GM21717 (cell line): ENCODE data around the gene SPRR2A.
"Not testable (repeated sequence)": the region's sequence is repeated elsewhere in the genome, so short reads cannot be mapped to it uniquely, and the experiment has no call there.

Experiments
- ATAC-seq: cut with Tn5 transposase; IDR thresholded peaks from one replicate; pipeline ENCODE4 v1.9.1; 2021; ENCODE audit warnings: mild to moderate bottlenecking, moderate library complexity; ENCODE audit not compliant: unreplicated experiment

SPRR2A gene

DNA sequence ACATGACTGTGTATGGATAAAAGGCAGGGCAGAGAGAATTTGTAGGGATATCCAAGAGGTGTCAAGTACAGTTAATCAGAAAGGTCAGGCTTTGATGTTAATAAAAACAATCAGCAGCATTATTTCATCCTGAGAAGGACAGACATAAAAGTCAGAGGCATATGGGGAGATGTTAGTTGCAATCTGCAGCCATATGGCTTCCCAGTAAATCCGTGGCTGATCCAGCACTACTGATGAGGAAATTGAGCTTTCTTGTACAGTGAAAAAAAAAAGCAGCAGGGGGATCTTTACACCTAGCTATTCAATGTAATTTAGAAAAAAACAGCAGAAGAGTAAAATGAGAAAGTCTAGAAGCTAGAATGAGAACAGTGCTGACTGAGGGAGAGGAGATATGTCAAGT lies 28.5 kb downstream of the SPRR2A start:
- no peak for ATAC-seq

DNA sequence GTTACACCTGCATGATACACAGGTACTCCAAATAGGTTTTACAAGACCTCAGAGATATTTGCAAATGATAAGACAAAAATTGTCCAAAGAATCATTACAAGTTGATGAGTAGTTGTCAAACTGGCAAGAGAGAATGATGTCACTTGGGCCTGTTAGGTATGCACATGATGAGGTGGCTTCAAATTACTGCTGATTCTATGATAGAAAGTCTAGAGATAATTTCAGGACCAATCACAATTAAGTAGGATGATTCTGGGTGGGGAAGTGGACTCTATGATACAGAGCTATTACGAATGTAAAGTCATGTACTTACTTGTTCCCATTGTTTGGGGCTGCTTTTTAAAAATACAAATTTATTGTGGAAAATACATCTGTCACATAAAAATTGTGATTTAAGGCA lies 31.5 kb downstream of the SPRR2A start:
- ATAC-seq: no peak

DNA sequence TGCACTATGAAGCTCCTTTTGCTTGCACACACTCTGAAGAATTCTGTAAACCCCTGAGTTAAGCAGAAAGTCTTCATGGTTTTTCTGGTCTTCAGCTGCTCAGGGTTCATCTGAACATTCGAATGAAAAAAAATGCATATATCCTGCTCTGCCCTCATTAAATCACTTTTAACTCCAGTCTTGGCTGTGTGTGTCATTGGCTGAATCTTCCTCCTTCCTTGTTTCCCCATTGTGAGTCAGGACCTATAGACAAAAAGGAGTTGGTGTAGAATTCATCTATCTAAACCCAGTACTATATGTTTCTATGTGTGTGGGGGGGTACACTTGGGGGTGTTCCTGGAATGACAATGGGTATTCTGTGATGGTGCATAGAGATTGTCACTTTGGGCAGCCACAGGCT lies 32.9 kb downstream of the SPRR2A start:
- ATAC-seq: no peak

DNA sequence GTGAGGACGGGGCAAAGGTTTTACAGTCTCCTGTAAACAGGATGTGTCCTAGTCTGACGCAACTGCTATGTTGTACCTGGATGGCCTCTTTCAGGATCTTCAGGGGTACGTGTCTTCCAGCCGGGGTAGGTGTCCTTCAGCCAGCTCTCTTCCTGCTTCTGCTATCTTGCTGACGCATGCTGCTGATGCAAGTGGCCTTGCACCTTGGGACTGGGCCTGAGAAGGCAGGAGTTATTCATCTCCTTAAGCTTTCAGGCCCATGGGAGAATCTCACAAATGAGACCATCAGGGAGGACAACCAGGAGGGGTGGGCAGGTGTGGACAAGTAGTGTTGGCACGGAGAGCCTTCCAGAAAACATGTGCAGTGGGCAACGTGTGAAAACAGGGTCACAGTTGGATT lies 34.2 kb downstream of the SPRR2A start:
- no peak for ATAC-seq

DNA sequence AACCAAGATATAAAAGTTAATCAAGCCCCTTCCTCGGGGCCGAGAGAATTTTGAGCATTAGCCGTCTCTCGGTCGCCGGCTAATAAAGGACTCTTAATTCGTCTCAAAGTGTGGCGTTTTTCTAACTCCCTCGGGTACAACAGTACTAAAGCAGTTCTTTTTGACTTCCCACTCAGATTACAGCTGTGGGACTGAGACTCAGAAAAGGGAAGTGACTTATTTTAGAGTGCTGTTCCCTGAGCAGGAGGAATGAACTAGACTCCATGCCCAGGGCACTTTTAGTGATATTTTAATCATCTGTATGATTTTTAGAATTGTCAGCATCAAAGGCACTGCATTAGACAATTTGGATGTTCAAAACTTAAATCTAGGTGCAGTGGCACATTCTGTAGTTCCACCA lies 35.0 kb downstream of the SPRR2A start:
- not testable (repeated sequence) for ATAC-seq

DNA sequence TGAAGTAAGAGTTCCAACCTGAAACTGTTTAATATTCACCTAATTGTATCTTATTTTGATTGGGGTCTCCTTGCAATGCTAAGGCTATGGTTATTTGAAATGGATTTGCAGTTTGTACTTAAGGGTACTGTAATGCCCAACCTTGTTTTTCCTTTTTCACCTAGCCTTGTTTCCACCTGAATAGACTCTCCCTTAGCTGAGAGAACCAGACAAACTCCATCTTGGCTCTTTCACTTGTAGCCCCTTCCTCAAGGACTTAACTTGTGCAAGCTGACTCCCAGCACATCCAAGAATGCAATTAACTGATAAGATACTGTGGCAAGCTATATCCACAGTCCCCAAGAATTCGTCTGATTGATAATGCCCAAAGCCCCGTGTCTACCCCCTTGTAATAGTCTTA lies 35.5 kb downstream of the SPRR2A start:
- ATAC-seq: not testable (repeated sequence)

DNA sequence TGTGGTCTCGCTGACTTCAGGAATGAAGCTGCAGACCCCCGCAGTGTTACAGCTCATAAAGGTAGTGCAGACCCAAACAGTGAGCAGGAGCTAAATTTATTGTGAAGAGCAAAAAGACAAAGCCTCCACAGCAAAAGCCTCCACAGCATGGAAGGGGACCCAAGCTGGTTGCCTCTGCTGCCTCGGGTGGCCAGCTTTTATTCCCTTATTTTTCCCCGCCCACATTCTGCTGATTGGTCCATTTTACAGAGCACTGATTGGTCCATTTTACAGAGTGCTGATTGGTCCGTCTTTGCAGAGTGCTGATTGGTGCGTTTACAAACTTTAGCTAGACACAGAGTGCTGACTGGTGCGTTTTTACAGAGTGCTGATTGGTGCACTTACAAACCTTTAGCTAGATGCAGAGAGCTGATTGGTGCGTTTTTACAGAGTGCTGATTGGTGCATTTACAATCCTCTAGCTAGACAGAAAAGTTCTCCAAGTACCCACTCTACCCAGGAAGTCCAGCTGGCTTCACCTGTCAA lies 46.0 kb downstream of the SPRR2A start:
- ATAC-seq: not testable (repeated sequence)
